Jurkat, Clone E6-1 (cell line): ENCODE measurements around the gene ZNF219. TPM values are rescaled to one million over a fixed set of nuclear protein-coding genes. Genes with fewer than 3 reads are reported as not detected.
A peak's percentile ranks its signal among the peaks of the same experiment; 100 is the strongest.

Source experiments
- DNase-seq: peaks from one replicate; pipeline ENCODE4 v3.0.0-alpha.2; 2011; ENCODE audit warnings: low read depth, low spot score
- H3K4me3 ChIP-seq: 2 replicates; pipeline ENCODE4 v1.5.1; 2011; ENCODE audit warnings: mild to moderate bottlenecking, low read length, control low read depth, moderate library complexity
- polyA plus RNA-seq: library from polyadenylated mRNA; unstranded; fragments of >200 nt; gene quantifications from one replicate; pipeline ENCODE4 v1.2.1, GENCODE V29; 2012; ENCODE audit warnings: missing spikeins; ENCODE audit not compliant: insufficient read length, insufficient read depth

Gene ZNF219
- 27.1 TPM for polyA plus RNA-seq

DNA sequence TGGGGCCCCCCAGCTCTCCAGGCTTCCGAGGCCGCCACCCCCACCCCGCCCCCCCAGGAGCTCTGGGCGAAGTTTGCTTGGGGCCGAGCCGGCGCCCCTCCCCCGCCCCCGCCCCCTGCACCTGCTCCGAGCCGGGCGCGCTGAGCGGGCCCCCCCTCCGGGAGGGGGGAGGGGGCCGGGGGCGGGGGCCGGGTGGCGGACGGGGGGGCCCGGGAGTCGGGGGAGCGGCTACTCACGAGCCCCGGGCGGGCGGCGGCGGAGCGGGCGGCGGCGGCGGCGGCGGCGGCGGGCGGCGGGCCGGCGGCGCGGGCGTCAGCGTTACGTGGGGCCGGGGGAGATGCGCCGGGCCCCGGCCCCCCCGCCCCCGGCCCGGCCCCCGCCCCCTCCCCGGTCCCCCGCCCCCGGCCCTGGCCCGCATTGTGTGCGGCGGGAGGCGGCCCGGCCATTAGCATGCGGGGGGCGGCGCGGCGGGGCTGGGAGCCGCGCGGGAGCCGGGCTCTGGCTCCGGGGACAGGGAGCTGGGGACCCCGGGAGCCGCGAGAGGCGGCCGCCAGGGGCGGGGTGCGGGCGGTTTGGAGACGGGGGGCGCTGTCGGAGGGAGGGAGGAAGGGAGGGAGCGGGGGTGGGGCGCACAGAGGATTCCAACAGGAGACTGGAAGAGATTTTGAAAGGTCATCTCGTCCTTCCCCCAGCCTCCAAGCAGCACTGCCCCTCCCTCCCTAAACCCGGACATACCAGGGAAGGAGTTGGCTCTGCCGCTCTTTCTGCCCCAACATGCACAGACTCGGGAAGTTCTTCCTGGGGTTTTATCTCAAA is at the start of gene ZNF219:
TSS of gene ZNF219 (minus strand) at position 580 of the 816 bp plus-strand sequence. CDS start 5,064 bp downstream, outside the sequence.
- DNase-seq: peak; percentile 15
- peak within 1 kb of the TSS; percentile 87 for H3K4me3 ChIP-seq

- no peak for DNase-seq
- H3K4me3 ChIP-seq: no peak overlapping the region
These were observed 47.0 kb upstream of the ZNF219 start for GRCh38 chr14:21145437-21145836.

GRCh38 chr14:21142357-21142756 is 43.9 kb upstream of the ZNF219 start:
- no peak overlapping the region for H3K4me3 ChIP-seq
- DNase-seq: no peak

- H3K4me3 ChIP-seq: no peak overlapping the region
- DNase-seq: peak; percentile 20
These were observed 37.6 kb upstream of the ZNF219 start for GRCh38 chr14:21136024-21136423.

- no peak for DNase-seq
These were observed 35.4 kb upstream of the ZNF219 start for GRCh38 chr14:21133901-21134300.

DNA sequence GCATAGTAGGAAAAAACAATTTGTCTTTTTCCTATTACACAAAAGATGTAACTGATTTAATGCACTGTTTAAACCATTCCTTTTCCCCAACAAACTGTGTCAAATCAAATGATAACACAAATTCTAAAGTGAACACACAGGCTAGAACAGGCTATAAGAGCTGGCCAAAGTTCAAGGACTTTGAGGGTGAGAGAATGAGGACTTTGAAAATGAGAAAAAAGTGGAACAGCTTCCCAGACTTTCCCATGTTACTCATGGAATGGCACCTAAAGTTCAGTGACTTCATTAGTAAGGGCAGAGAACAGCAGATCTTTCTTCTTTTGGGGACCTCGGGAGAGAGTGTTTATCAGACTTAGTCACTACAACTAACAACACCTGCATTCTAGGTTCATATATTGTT is 25.0 kb upstream of the ZNF219 start:
- DNase-seq: no peak
- no peak overlapping the region for H3K4me3 ChIP-seq

More at GRCh38 chr14:21133901-21134300, 35.4 kb upstream of the ZNF219 start:
- H3K4me3 ChIP-seq: no peak overlapping the region

- DNase-seq: no peak
- H3K4me3 ChIP-seq: no peak overlapping the region
These were observed 22.7 kb upstream of the ZNF219 start for GRCh38 chr14:21121122-21121521.

GRCh38 chr14:21120686-21121085 is 22.2 kb upstream of the ZNF219 start:
- DNase-seq: no peak

DNA sequence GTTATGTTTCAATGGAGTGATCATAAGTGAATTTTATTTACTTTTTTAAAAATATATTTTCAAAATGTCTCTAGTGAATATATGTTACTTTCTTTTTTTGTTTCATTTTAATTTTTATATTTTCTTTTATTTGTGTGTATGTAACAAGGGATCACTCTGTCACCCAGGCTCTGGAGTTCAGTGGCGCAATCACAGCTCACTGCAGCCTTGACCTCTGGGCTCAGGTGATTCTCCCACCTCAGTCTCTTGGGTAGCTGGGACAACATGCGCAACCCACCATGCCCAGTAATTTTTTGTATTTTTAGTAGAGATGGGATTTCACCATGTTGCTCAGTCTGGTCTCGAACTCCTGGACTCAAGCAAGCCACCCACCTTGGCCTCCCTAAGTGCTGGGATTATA is 20.5 kb upstream of the ZNF219 start:
- H3K4me3 ChIP-seq: no peak overlapping the region
- DNase-seq: no peak

More at GRCh38 chr14:21120686-21121085, 22.2 kb upstream of the ZNF219 start:
- no peak overlapping the region for H3K4me3 ChIP-seq

- no peak overlapping the region for H3K4me3 ChIP-seq
- no peak for DNase-seq
These were observed 14.9 kb upstream of the ZNF219 start for GRCh38 chr14:21113369-21113768.

DNA sequence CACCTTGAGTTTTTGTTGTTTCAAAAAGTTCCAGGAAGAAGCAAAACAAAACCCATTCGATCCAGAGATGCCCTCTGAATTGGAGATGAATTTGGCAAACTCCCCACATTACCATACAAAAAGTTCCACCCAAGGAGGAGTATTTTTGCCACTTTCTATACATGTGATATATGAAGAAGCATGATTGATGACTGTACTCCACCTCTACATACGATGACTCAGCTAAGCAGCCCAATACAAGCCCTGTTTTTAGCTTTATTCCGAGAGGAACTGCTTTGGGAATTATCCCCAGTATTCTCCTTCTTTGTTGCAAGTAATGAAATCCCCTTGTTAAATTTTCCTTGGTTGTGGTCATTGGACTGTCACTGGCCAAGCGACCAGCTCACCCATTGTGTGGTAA is 13.8 kb upstream of the ZNF219 start:
- DNase-seq: no peak
- no peak overlapping the region for H3K4me3 ChIP-seq

- peak; percentile 41 for DNase-seq
- H3K4me3 ChIP-seq: no peak overlapping the region
These were observed 11.1 kb upstream of the ZNF219 start for GRCh38 chr14:21109377-21110138.

- H3K4me3 ChIP-seq: no peak overlapping the region
- no peak for DNase-seq
These were observed 10.3 kb upstream of the ZNF219 start for GRCh38 chr14:21108791-21109190.

- DNase-seq: no peak
These were observed 8.9 kb upstream of the ZNF219 start for GRCh38 chr14:21107283-21107800.

GRCh38 chr14:21106498-21107282 is 8.2 kb upstream of the ZNF219 start:
- peak; percentile 73 for DNase-seq
- H3K4me3 ChIP-seq: no peak overlapping the region

More at GRCh38 chr14:21107283-21107800, 8.9 kb upstream of the ZNF219 start:
- H3K4me3 ChIP-seq: no peak overlapping the region

DNA sequence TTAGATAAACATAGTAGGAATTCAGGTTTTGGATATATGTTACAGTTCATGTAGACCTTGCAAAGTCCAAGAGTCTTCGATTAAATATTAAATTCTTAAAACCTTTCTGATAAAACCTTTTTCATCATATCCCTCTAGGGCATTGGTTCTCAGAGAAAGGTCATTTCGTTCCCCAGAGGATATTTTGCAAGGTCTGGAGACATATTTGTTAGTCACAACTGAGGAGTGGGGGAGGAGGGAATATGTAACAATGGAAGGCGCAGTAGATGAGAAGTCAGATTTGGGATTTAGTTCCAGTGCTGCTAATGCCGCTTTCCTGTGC is 7.7 kb upstream of the ZNF219 start:
- no peak for DNase-seq
- H3K4me3 ChIP-seq: no peak overlapping the region

DNA sequence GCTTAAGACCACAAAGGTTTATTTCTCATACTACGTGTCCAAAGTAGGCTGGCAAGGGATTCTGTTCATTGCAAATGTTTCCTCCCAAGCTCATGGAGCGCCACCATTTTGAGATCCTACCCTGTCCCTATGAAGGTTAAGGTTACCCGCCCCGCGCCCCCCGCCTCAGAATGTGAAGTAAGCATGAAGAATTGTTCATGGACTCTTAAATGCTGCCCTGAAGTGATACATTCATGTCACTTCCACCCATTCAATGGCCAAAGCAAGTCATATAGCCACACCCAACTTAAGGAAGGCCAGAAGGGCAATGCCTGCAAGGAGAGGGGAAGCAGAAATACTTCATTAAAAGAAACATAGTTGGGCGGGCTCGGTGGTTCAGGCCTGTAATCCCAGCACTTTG is 6.6 kb upstream of the ZNF219 start:
- peak overlapping the region; percentile 97 for H3K4me3 ChIP-seq
- DNase-seq: no peak

DNA sequence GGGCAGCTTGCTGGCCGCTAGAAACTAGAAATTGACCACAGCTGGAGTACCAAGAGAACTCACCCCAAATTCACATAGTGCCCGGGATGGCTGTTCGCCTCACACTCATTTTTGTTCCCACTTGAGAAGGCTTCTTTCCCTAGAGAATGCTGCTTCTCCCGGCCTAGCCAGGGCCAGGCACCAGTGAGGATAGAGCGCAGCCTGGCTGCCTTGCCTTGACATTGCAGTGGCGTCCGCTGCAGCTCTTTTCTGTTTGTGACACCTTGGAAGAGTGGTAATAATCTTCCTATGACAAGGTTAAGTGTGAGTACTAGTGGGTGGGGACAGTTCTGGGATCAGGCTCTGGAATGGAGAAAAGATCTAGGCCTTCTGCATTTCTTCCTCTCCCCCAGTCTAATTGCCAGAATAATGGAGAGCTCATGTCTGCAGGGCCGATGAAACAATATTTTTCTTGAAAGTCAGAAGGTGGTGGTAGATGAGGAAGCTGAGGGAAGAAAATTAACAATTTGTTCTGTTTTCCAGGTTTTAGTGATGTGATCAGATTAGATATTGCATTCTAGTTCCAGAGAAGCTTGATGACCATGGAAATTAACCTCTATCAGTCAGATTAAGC is 6.1 kb upstream of the ZNF219 start:
- DNase-seq: peak; percentile 59
- peak overlapping the region; percentile 97 for H3K4me3 ChIP-seq
